ENCODE measurements around the gene ELOF1.

ELOF1 gene

DNA sequence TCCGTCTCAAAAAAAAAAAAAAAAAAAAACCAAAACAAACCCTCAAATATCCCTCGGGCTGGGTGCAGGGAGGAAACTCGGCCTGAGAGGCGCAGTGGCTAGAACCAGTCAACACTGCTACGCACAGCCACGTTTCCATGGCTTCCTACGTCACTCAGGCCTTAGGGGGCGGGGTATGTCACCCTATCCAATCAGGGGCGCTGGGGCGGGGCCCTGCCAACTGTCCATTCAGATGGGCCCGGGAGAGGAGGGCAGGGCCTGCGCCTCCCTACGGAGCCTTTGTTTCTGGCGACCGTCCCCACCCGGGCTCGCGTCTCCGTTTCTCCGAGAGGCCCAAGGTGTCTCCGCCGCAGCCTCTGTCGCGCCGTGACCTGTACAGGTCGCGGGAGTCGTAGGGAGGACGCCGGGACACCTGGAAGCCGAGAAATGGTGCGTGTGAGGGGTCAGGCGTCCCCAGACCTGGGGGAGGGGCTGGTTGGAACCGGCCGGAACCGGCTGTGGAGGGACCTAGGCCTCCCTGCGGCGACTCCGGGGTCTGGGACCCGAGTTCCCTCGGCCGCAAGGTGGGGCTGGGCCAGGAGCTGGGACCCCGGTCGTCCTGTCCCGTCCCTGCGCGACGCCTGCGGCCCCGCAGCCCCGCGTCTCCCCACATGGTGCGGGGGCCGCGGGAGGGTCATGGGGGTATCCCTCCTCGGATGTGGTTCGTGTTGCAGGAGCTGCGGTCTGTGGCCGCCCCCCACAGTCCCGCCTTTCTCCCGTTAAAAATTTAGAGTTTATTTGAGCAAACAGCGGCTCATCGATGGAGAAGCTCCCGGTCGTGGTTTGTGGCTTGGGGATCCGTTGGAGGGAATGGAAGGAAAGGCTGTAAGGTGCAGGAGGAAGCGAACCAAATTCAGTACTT, 38.4 kb upstream of the ELOF1 start, which contains the start of gene ZNF627 (continued):
- TF ChIP-seq ZSCAN18 (tag by site-specific recombination; IDR thresholded peaks at IDR 0.05) = peak; percentile 59; the same call in 1 of the 2 replicates
- TF ChIP-seq ZNF10 (tag by site-specific recombination; IDR thresholded peaks at IDR 0.05) = peak; percentile 24; the same call in 1 of the 2 replicates
- peak; percentile 39; the same call in 1 of the 2 replicates for TF ChIP-seq PRDM4 (tag by site-specific recombination; IDR thresholded peaks at IDR 0.05)
- TF ChIP-seq ZNF121 (tag by site-specific recombination; IDR thresholded peaks at IDR 0.05) = peak; percentile 61; the same call in 1 of the 2 replicates
- no peak for TF ChIP-seq ZNF548 (tag by site-specific recombination; IDR thresholded peaks at IDR 0.05)
- TF ChIP-seq, protein P1, sequence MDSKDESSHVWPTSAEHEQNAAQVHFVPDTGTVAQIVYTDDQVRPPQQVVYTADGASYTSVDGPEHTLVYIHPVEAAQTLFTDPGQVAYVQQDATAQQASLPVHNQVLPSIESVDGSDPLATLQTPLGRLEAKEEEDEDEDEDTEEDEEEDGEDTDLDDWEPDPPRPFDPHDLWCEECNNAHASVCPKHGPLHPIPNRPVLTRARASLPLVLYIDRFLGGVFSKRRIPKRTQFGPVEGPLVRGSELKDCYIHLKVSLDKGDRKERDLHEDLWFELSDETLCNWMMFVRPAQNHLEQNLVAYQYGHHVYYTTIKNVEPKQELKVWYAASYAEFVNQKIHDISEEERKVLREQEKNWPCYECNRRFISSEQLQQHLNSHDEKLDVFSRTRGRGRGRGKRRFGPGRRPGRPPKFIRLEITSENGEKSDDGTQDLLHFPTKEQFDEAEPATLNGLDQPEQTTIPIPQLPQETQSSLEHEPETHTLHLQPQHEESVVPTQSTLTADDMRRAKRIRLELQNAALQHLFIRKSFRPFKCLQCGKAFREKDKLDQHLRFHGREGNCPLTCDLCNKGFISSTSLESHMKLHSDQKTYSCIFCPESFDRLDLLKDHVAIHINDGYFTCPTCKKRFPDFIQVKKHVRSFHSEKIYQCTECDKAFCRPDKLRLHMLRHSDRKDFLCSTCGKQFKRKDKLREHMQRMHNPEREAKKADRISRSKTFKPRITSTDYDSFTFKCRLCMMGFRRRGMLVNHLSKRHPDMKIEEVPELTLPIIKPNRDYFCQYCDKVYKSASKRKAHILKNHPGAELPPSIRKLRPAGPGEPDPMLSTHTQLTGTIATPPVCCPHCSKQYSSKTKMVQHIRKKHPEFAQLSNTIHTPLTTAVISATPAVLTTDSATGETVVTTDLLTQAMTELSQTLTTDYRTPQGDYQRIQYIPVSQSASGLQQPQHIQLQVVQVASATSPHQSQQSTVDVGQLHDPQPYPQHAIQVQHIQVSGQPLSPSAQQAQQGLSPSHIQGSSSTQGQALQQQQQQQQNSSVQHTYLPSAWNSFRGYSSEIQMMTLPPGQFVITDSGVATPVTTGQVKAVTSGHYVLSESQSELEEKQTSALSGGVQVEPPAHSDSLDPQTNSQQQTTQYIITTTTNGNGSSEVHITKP (tag by site-specific recombination; IDR thresholded peaks at IDR 0.05) = peak; percentile 79
- TF ChIP-seq ZNF560 (tag by site-specific recombination; IDR thresholded peaks at IDR 0.05; ENCODE audit: borderline replicate concordance) = 0 out of 2 replicates have a peak, but pooled peaks have one; percentile 38
- peak; percentile 18; the same call in 1 of the 2 replicates for TF ChIP-seq ZBTB17 (tag by site-specific recombination; IDR thresholded peaks at IDR 0.05)
- no peak for TF ChIP-seq ZNF830 (tag by site-specific recombination; IDR thresholded peaks at IDR 0.05; ENCODE audit: low read depth)
- peak; percentile 86 for TF ChIP-seq CTCF (tag by site-specific recombination; IDR thresholded peaks at IDR 0.05)
- no peak; the same call in 1 of the 2 replicates for TF ChIP-seq ZNF677 (tag by site-specific recombination; IDR thresholded peaks at IDR 0.05)
- TF ChIP-seq ZNF341 (tag by site-specific recombination; IDR thresholded peaks at IDR 0.05; ENCODE audit: low read depth) = peak; percentile 80
- TF ChIP-seq OVOL3 (tag by site-specific recombination; IDR thresholded peaks at IDR 0.05) = 0 out of 2 replicates have a peak, but pooled peaks have one; percentile 19
- TF ChIP-seq PATZ1 (tag by site-specific recombination; IDR thresholded peaks at IDR 0.05) = peak; percentile 89; the same call in 1 of the 2 replicates
- peak; percentile 51; the same call in 1 of the 2 replicates for TF ChIP-seq ZFP69B (tag by site-specific recombination; IDR thresholded peaks at IDR 0.05)
- peak; percentile 47; the same call in 1 of the 2 replicates for TF ChIP-seq ZBTB11 (tag by site-specific recombination; conservative IDR thresholded peaks at IDR 0.05; ENCODE audit: low read depth)
- TF ChIP-seq ZBTB20 (tag by site-specific recombination; IDR thresholded peaks at IDR 0.05) = peak; percentile 82
- TF ChIP-seq ZNF394 (tag by site-specific recombination; IDR thresholded peaks at IDR 0.05; ENCODE audit: borderline replicate concordance) = peak; percentile 67; the same call in 1 of the 2 replicates
- 0 out of 2 replicates have a peak, but pooled peaks have one; percentile 37 for TF ChIP-seq ZNF645 (tag by site-specific recombination; IDR thresholded peaks at IDR 0.05)
- peak; percentile 58; the same call in 1 of the 2 replicates for TF ChIP-seq YY1 (tag by site-specific recombination; IDR thresholded peaks at IDR 0.05)
